Activated naive CD4-positive, alpha-beta T cell treated with anti-CD3 and anti-CD28 coated beads, Interleukin-2, amount 50 U/mL, for 16 hours (primary cell): ENCODE data around the gene ENPEP.
"Not testable (repeated sequence)": the region's sequence is repeated elsewhere in the genome, so short reads cannot be mapped to it uniquely, and the experiment has no call there.

Experiments used
- DNase-seq: peaks from one replicate; pipeline ENCODE4 v3.0.0-alpha.2; 2020

ENPEP gene

GRCh38 chr4:110527156-110527555 lies 51.2 kb downstream of the ENPEP start:
- DNase-seq = no peak

DNA sequence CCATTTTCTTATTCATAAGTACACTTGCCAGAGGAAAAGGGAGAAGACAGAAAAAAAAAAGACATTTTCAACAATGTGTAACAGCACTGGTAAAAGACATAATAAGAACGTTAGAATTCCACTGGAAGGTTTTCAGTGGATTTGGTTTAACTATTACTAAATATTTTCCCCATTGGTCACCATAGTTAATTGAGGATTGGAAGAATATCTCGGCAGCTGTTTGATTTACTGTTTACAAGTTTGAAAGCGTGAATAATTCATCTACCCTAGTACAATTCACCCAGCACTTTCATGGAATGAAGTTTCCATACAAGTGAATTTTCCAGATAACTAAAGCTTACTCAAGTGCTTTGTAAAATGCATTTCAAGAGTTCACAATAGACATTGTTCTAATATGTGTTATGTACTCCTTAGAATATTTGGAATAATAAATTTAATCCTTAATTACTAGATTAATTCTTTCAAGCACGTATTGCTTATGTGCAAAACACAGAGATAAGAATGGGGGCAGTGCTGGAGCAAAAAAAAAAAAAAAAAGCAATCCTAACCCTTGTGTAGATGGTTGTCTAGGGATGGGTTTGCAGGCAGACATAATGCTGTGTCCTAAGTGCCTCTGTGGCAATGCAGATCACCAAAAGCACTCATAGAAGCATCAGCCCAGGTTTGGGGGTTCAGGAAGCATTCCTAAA lies 57.1 kb downstream of the ENPEP start:
- no peak for DNase-seq

DNA sequence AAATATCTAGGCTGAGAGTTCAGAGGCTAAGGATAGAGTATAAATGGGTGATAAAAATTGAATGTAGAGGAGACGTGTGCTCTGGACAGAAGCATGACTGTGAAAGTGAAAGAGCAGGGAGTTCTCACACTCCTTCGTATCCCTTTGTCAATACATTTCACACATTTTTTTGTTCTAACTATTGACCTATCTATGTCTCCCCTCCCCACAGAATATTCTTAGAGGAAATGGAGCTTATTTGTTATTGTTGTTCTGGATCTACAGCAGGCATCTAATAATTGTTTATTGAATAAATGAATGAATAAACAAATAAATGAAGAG lies 57.6 kb downstream of the ENPEP start:
- DNase-seq = no peak

GRCh38 chr4:110533940-110534339 lies 58.0 kb downstream of the ENPEP start:
- DNase-seq = no peak

DNA sequence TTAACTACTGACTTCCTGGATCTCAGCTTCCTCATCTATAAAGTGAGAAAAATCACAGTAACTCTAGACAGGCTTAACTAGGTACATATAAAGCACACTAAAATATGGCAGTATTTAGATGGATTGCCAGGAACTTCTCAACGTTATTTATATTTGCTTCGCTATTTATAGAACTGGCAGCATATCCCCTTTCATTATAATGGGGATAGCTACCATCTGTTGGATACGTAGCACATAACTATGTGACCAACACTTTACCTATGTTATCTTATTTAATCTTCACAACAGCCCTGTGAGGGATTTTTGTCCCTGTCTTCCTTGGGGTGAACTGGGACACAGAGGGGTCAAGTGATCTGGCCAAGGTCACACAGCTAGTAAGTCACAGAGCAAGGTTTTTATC lies 64.6 kb downstream of the ENPEP start:
- no peak for DNase-seq

DNA sequence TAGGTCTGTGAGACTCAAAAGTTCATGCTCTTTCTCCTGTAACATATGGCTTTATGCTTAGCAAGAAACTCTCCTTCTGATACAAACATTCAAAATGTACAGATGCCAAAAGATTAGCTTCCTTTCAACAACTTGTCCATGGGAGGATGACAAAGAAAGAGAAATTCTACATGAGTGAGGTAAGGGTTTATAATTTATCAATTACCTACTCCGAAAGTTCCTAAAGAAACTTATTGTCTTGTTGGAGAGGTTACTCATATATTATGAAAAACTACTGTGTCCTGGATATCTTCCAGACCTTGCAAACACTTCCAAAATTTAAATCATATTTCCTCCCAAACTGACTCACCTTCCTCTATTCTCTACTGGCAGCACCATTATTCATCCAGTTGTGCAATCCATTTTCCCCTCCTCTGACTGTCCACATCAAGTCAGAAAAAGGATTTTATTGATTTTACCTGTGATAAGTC lies 65.1 kb downstream of the ENPEP start:
- no peak for DNase-seq

GRCh38 chr4:110543577-110543976 lies 67.6 kb downstream of the ENPEP start:
- DNase-seq = no peak

DNA sequence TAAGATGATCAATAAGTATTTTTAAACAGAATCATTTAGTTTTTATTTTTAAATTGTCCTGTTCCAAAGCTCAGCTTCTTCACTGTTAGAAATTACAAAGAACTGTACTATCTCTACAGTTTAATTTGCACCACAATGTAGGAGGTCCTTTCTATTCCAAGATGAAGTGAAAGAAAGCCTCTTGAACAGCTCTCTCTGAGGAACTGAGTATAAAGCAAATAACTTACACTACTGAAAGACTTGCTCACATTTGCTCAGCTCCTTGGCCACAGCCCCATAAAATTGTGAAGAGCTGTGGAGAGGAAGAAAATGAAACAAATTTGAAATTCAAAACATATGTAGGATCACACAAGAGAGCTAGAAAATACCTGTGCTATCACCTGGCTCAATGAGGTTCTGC lies 68.6 kb downstream of the ENPEP start:
- DNase-seq = no peak

DNA sequence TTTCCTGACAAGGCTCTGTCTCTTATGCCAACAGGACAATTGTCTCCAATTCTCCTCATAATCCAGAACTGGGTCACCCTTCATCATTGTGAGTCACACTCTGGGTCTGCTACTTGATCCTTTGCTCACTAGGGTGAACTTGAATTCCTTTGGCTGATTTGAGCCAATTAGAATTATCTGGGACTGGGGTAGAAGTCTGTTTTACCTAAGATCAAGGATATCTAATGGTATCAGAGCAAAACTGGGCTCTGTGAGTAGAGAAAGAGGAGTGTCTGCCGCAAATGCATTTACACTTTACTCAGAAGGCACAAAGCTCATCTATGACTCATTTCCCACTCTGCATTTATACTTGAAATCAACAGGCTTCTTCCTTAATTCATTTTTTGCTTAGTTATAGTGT lies 74.3 kb downstream of the ENPEP start:
- no peak for DNase-seq

DNA sequence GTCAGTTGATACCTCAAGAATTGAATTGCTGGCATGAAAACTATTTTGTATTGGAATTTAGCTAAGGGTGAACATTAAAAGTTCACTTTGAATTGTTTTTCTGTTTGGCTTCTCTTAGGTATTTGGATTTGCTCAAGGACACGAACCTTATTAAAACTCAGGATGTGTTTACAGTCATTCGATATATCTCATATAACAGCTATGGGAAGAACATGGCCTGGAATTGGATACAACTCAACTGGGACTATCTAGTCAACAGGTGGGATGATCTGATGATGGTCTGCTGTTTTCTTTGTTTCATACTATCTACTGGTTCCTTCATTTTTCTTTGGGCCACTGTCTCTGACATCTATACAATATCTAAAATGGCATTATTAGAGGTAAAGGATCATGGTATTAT lies 77.2 kb downstream of the ENPEP start:
- no peak for DNase-seq

GRCh38 chr4:110567214-110567613 lies 91.3 kb downstream of the ENPEP start:
- DNase-seq = no peak

DNA sequence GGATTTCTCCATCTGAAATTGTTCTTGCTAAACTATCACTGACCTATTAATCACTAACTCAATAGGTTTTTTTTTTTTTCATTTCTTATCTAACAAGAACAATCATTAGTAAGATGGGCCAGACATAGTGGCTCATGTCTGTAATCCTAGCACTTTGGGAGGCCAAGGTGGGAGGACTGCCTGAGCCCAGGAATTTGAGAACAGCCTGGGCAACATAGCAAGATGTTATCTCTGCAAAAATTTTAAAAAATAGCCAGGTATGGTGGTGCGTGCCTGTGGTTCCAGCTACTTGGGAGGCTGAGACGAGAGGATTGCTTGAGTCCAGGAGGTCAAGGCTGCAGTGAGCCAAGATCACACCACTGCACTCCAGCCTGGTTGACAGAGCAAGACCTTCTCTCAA lies 100.7 kb downstream of the ENPEP start:
- not testable (repeated sequence) for DNase-seq

DNA sequence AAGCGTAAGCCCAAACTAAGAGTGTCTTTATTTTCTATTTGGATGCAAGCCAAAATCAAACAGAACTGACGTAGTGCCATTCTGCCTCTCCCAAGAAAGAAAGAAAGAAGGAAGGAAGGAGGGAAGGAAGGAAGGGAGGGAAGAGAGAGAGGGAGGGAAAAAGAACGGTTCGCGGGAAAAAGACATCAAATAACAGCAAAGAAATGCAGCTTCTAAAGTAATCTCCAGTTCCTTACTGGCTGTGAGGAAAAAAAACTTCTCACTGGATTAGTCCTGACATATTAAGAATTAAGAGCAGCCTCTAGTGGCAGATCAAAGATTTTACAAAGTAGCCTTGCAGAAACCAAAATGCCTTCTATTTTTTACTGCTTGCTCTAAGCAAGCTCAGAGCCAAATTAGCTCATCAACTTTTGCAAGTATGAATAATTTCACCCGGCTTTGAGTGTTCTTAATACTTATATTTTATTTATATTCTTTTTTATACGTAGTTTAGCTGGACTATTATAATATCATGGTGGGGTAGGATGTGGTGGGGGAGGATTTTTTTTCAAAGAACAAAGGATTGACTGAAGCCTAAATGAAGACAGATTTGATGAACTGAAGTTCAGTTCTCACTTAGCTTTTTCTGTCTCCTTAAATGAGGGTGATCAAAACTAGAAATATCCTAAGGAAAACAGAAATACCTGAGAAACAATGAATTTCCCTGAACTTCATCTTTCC lies 110.3 kb downstream of the ENPEP start:
- DNase-seq = no peak

DNA sequence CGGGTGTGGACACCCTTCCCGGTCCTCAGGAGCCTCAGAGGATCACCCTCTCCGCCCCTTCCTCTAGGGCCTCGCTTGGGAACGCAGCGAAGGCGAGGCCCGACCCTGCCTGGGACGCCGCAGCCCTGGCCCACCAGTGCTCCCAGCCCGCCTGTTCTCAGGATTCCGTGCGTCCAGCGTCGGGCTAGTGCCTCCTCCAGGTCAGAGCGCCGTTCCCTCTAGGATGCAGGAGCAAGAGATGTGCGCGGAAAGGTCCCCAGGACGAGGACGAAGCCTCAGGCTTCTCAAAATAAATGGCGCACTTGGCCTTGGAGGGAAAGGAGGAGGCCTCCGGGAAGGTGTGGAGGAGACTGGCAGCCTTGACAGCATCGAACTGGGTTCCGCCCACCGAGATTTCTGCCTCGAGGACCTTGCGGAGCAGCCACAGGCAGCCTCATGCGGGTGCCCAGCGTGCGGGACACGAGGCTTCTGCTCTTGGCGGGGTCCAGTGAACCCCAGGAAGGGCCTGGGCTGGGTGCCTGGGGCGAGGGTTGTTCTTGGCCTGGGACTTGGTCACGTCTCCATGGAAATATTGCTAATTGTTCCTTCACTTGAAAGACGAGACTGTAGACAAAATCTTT lies 111.8 kb downstream of the ENPEP start:
- no peak for DNase-seq

DNA sequence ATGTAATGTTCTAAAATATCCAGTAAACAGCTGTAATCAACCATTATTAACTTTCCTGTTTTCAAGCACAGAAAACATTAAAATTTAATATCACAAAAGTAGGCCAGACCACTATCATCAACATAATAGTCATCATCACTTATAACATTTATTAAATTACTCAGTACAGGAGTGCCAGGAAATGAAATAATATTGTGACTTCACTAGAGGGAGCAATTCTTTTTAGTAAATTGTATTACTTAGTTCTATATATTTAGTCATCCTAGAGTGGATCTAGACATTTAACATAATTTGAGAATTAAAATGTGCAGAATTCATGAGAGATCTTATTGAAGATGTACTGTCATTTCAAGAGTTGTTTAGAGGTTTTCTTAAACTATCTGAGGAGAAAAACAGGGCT lies 113.3 kb downstream of the ENPEP start:
- no peak for DNase-seq

GRCh38 chr4:110595583-110595982 lies 119.6 kb downstream of the ENPEP start:
- no peak for DNase-seq

DNA sequence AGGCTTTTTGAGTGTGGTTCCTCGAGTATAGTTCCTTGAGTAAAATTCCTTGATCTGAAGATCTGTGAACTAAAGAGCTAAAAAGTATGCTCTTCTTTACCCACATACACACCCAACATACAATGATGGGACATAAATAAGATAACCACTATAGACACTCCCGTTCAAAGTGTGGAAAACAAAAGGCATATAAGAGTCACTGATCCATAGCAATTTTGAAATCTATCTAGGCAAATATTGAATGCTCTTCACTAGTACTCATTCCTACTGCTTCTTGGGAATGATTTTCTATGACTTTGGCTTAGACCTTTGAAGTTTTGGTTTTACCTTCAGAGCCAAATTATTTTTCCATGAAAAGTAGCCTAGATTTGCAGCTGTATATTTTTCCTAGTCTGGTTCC lies 120.5 kb downstream of the ENPEP start:
- DNase-seq = no peak

DNA sequence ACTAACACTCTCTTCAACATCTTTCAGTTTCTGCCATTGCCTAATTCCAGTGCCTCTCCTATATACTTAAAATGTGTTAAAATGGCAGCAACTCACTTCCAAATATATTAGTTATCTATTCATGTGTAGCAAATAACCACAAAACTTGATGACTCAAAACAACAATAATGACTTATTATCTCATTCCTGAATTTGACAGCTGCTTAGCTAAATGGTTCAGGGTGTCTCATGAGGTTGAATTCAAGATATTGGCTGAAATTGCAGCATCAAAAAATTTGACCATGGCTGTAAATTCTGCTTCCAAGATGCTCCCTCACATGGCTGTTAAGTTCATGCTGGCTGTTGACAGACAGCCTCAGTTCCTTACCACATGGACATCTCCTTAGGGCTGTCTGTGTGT lies 121.6 kb downstream of the ENPEP start:
- DNase-seq = no peak

GRCh38 chr4:110602061-110602460 lies 126.1 kb downstream of the ENPEP start:
- DNase-seq = no peak

GRCh38 chr4:110605077-110605476 lies 129.1 kb downstream of the ENPEP start:
- DNase-seq = no peak

GRCh38 chr4:110609044-110609750 lies 133.2 kb downstream of the ENPEP start:
- no peak for DNase-seq

DNA sequence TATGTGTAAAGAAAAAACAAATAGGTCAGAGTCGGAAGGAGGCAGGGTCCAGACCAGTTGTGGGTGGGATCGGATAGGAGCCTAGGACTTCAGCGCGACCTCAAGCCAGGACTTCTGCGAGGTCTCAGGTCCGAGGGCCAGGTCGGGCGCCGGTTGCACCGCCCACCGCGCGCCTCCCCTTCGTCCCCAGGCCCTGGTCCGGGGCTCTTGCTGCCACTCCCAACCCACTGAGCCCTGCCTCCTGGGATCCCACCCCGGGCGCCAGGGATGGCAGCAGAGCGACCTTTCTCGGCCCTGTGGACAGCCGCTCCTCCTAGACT lies 134.6 kb downstream of the ENPEP start:
- no peak for DNase-seq

DNA sequence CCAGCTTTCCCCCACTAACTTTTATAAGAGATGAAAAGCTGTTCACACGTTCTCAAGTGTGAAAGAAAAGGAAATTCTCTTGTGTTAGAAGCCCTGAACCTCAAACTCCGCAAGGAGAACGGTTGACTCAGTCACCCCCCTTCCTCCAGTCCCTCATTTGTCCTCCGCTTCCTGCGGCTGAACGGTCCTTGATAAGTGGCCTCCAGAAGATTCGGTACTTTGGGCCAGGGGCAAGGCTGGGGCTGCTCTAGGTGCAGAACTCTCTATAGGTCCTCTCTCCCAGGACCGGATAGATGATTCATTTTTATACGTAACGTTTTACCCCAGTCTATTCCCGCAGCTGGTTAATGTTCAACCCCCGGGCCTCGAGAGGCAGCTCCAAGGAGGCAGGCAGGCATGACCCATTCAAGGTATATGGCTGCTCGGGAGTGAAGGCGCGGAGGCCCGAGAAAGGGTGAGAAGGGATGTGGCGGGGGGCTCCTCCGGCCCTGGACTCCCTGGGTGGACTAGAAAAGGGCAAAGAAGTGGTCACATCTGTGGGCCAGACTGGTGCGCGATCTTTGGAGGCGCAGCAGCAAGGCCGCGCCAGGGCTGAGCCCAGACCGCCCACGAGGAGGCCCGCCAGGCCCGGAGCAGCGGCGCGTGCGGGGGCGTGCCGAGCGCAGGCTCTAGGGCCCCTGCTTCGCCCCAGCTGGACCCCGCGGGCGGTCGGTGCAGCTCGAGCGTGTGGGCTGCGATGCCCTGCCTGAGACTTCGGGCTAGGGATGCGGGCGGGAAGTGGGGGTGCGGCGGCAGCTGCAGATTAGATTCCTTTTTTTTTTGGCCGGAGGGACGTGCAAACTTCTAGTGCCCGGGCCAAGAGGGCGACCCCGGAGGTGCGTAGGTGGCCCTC lies 135.2 kb downstream of the ENPEP start:
- DNase-seq = no peak
